ENCODE results near the gene LRRC46. TPM values are rescaled to one million over a fixed set of nuclear protein-coding genes. Genes with fewer than 3 reads are reported as not detected.

Gene LRRC46
- total and polyA plus RNA-seq, 9 of the 15 experiments (the other 6 are each of a cell fraction or from before 2014, with no cell fraction given) = 0.39 to 1.4 (median 0.53) TPM; not detected in 1

GRCh38 chr17:47877368-47878034 lies 46.0 kb downstream of the LRRC46 start:
- H3K9me3 ChIP-seq (replicated peaks; ENCODE audit: control insufficient read depth, insufficient read depth, low read depth, low read length) = no peaks in the 10 kb centered on the region
- peaks cover 46 to 54% of the 10 kb centered on the region in 2 experiments for H3K4me1 ChIP-seq (replicated peaks in 1 of 2; ENCODE audit: control insufficient read depth in 2 of 2, insufficient read depth in 2 of 2, low read length in 2 of 2)
- no peaks in the 10 kb centered on the region for H3K9me1 ChIP-seq (ENCODE audit: control insufficient read depth, insufficient read depth, low read length)
- no TSS peak for BruUV-seq (replicated peaks)
- WGBS (ENCODE audit: insufficient coverage, low coverage, missing lambda C conversion rate) = 0% methylated on average over 6 of the region's 9 CpGs
- DNase-seq (ENCODE audit: extremely low read depth in 1 of 4, low spot score in 3 of 4) (peak; percentile 28 to 92 (median 64)), ATAC-seq (peak; percentile 94), FAIRE-seq (peak; percentile 99)
- no peaks in the 10 kb centered on the region for H3K27me3 ChIP-seq (ENCODE audit: control insufficient read depth in 2 of 2, insufficient read depth in 2 of 2, low read length in 2 of 2)
- H3K27ac ChIP-seq (ENCODE audit: extremely low read depth, low read depth, low read length) = peak overlapping the region; percentile 42; the same call in 2 of the 3 replicates
- no peaks in the 10 kb centered on the region for H3K79me2 ChIP-seq (ENCODE audit: control insufficient read depth, insufficient read depth, low read length)
- peak overlapping the region; percentile 48 for H2AFZ ChIP-seq (ENCODE audit: low read depth, low read length)
- H3K4me2 ChIP-seq (ENCODE audit: insufficient read depth, low read length) = peak overlapping the region; percentile 60
- no peak overlapping the region for H3K4me3 ChIP-seq
- no peaks in the 10 kb centered on the region for H3K36me3 ChIP-seq (ENCODE audit: control insufficient read depth, insufficient read depth, low read length)
- peak overlapping the region in 1 of 2 experiments; percentile 41; a peak in 2 of 4 replicates for H3K9ac ChIP-seq (ENCODE audit: insufficient read depth in 1 of 2, low read depth in 2 of 2, low read length in 2 of 2)
- in situ Hi-C loops (cut with MboI) (no loop called here), intact Hi-C loops (cut with micrococcal nuclease) (no loop called here)
- no peaks in the 10 kb centered on the region for H4K20me1 ChIP-seq (replicated peaks; ENCODE audit: control insufficient read depth, insufficient read depth, low read length)
- ChIA-PET CTCF (ENCODE audit: low intra/inter-chr PET ratio) (interaction anchor here (1.2 kb wide), 1 partner anchor 11 kb away, joined by 3 read pairs; no protein-coding TSS in a partner anchor), POLR2A (no interaction called here)
- TF ChIP-seq SMAD3 (CRISPR knock-in tag; conservative IDR thresholded peaks at IDR 0.05) (peak; percentile 61; the same call in 1 of the 2 replicates), GTF2A2 (tag; IDR thresholded peaks at IDR 0.05) (no peak), RBM15 (IDR thresholded peaks at IDR 0.05; ENCODE audit: insufficient read depth, low read length) (no peak), ZBTB33 (CRISPR knock-in tag; IDR thresholded peaks at IDR 0.05) (no peak), BCOR (IDR thresholded peaks at IDR 0.05) (peak; percentile 90), POLR3A (IDR thresholded peaks at IDR 0.05; ENCODE audit: borderline replicate concordance, extremely low read depth, insufficient read depth, insufficient read length) (no peak), TCF15 (CRISPR knock-in tag; IDR thresholded peaks at IDR 0.05) (no peak)
- TF ChIP-seq, protein P1, sequence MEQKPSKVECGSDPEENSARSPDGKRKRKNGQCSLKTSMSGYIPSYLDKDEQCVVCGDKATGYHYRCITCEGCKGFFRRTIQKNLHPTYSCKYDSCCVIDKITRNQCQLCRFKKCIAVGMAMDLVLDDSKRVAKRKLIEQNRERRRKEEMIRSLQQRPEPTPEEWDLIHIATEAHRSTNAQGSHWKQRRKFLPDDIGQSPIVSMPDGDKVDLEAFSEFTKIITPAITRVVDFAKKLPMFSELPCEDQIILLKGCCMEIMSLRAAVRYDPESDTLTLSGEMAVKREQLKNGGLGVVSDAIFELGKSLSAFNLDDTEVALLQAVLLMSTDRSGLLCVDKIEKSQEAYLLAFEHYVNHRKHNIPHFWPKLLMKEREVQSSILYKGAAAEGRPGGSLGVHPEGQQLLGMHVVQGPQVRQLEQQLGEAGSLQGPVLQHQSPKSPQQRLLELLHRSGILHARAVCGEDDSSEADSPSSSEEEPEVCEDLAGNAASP (IDR thresholded peaks at IDR 0.05) = no peak
- TF ChIP-seq, protein P2, sequence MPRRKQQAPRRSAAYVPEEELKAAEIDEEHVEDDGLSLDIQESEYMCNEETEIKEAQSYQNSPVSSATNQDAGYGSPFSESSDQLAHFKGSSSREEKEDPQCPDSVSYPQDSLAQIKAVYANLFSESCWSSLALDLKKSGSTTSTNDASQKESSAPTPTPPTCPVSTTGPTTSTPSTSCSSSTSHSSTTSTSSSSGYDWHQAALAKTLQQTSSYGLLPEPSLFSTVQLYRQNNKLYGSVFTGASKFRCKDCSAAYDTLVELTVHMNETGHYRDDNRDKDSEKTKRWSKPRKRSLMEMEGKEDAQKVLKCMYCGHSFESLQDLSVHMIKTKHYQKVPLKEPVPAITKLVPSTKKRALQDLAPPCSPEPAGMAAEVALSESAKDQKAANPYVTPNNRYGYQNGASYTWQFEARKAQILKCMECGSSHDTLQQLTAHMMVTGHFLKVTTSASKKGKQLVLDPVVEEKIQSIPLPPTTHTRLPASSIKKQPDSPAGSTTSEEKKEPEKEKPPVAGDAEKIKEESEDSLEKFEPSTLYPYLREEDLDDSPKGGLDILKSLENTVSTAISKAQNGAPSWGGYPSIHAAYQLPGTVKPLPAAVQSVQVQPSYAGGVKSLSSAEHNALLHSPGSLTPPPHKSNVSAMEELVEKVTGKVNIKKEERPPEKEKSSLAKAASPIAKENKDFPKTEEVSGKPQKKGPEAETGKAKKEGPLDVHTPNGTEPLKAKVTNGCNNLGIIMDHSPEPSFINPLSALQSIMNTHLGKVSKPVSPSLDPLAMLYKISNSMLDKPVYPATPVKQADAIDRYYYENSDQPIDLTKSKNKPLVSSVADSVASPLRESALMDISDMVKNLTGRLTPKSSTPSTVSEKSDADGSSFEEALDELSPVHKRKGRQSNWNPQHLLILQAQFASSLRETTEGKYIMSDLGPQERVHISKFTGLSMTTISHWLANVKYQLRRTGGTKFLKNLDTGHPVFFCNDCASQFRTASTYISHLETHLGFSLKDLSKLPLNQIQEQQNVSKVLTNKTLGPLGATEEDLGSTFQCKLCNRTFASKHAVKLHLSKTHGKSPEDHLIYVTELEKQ (CRISPR knock-in tag; IDR thresholded peaks at IDR 0.05) = no peak
